Stimulated activated CD4-positive, alpha-beta T cell treated with anti-CD3 and anti-CD28 coated beads, Interleukin-4, amount 100 ng/mL, for 1 hour (primary cell): ENCODE results near the gene EP300.

Source experiments
- DNase-seq: peaks from one replicate; pipeline ENCODE4 v3.0.0-alpha.2; 2020

The EP300 gene

GRCh38 chr22:41216984-41217383, 124.6 kb downstream of the EP300 start:
- no peak for DNase-seq

- peak; percentile 35 for DNase-seq
Measured at GRCh38 chr22:41217553-41218157, 125.3 kb downstream of the EP300 start.

- no peak for DNase-seq
Measured at GRCh38 chr22:41222846-41223507, 130.6 kb downstream of the EP300 start.

GRCh38 chr22:41223535-41223934, 131.1 kb downstream of the EP300 start:
- no peak for DNase-seq

GRCh38 chr22:41226723-41227655, 134.6 kb downstream of the EP300 start:
- DNase-seq: no peak

- no peak for DNase-seq
Measured at GRCh38 chr22:41229215-41229614, 136.8 kb downstream of the EP300 start.
